K562 (cell line): ENCODE results near the gene TMC2. TPM values are rescaled to one million over a fixed set of nuclear protein-coding genes. Genes with fewer than 3 reads are reported as not detected.

Experiments used
- ATAC-seq: fragments of 200-7000 bp; cut with Tn5 transposase; 3 replicates; pipeline ENCODE4 v1.9.1; 2020; ENCODE audit warnings: moderate library complexity
- BruUV-seq: library from RNA; stranded (reverse); fragments of 400-500 nt; replicated peaks from 2 replicates; lab custom pipeline; 2021; lab: Mats Ljungman, UMichigan
- CTCF ChIA-PET: fragments of 300-600 bp; formaldehyde crosslinking; extraction: SDS; loops from one replicate; lab custom pipeline; 2021; ENCODE audit warnings: low intra/inter-chr PET ratio; lab: Yijun Ruan, JAX
- POLR2A ChIA-PET: fragments of 300-600, 350-650 bp; sonication (Branson Sonifier 250); formaldehyde crosslinking; extraction: SDS; loops from one replicate; lab custom pipeline; 2021; ENCODE audit warnings: antibody characterized with exemption, inconsistent platforms; lab: Yijun Ruan, JAX
- DNase-seq, 4 experiments: peaks; one replicate each; pipeline versions ENCODE4 v3.0.0 to v3.0.0-alpha.2; 2011 to 2018; ENCODE audit warnings: low spot score in 3 of 4, mixed read lengths in 3 of 4; ENCODE audit errors: extremely low read depth in 1 of 4
- FAIRE-seq: peaks from 2 replicates; lab custom pipeline; 2011; peaks lifted over from hg19 to GRCh38; lab: Jason Lieb, UNC
- H2AFZ ChIP-seq: 2 replicates; pipeline ENCODE4 v1.6.0; 2011; ENCODE audit warnings: low read depth, low read length, control low read depth, inconsistent platforms
- H3K27ac ChIP-seq: fragments of 200-600 bp; 3 replicates; pipeline ENCODE4 v1.8.0; 2011; ENCODE audit warnings: low read depth, mild to moderate bottlenecking, control low read depth, inconsistent platforms, low read length, moderate library complexity, mixed read lengths; ENCODE audit errors: extremely low read depth
- H3K27me3 ChIP-seq, 2 experiments: fragments of 300-600 bp in 1 of 2; 2 replicates in 1 of 2; 3 replicates in 1 of 2; pipeline versions ENCODE4 v1.6.0 to v1.8.0; 2011; ENCODE audit warnings: inconsistent platforms in 2 of 2, low read length in 2 of 2, mild to moderate bottlenecking in 1 of 2, mixed read lengths in 1 of 2, moderate library complexity in 1 of 2; ENCODE audit not compliant: control insufficient read depth in 2 of 2, insufficient read depth in 2 of 2
- H3K36me3 ChIP-seq: fragments of 300-600 bp; 3 replicates; pipeline ENCODE4 v1.8.0; 2011; ENCODE audit warnings: mild to moderate bottlenecking, low read length, inconsistent platforms; ENCODE audit not compliant: control insufficient read depth, insufficient read depth
- H3K4me1 ChIP-seq, 2 experiments: fragments of 200-600 bp in 1 of 2; replicated peaks in 1 of 2; 2 replicates in 1 of 2; 3 replicates in 1 of 2; pipeline versions ENCODE4 v1.5.1 to v1.8.0; 2011; ENCODE audit warnings: inconsistent platforms in 2 of 2, low read length in 2 of 2, mild to moderate bottlenecking in 1 of 2, mixed read lengths in 1 of 2, moderate library complexity in 1 of 2; ENCODE audit not compliant: control insufficient read depth in 2 of 2, insufficient read depth in 2 of 2
- H3K4me2 ChIP-seq: 2 replicates; pipeline ENCODE4 v1.6.1; 2011; ENCODE audit warnings: low read length, control low read depth, inconsistent platforms, mixed read lengths; ENCODE audit not compliant: insufficient read depth
- H3K4me3 ChIP-seq: fragments of 200-600 bp; sonication (generic), shearing (Covaris generic); 2 replicates; pipeline ENCODE4 v1.5.1; 2016; ENCODE audit warnings: control low read depth, inconsistent platforms
- H3K79me2 ChIP-seq: fragments of 200-600 bp; 3 replicates; pipeline ENCODE4 v1.8.0; 2011; ENCODE audit warnings: low read length, inconsistent platforms; ENCODE audit not compliant: control insufficient read depth, insufficient read depth
- H3K9ac ChIP-seq, 2 experiments: 2 replicates each; pipeline versions ENCODE4 v1.6.0 to v1.6.1; 2011; ENCODE audit warnings: low read depth in 2 of 2, low read length in 2 of 2, control low read depth in 1 of 2, inconsistent platforms in 1 of 2, mild to moderate bottlenecking in 1 of 2, mixed read lengths in 1 of 2; ENCODE audit not compliant: insufficient read depth in 1 of 2
- H3K9me1 ChIP-seq: one replicate; pipeline ENCODE4 v1.6.0; 2011; ENCODE audit warnings: inconsistent platforms, mild to moderate bottlenecking, low read length, moderate library complexity; ENCODE audit not compliant: control insufficient read depth, insufficient read depth
- H3K9me3 ChIP-seq: replicated peaks from 2 replicates; pipeline ENCODE4 v1.5.1; 2011; ENCODE audit warnings: low read depth, low read length, inconsistent platforms; ENCODE audit not compliant: control insufficient read depth, insufficient read depth
- H4K20me1 ChIP-seq: replicated peaks from 2 replicates; pipeline ENCODE4 v1.6.1; 2011; ENCODE audit warnings: low read length, inconsistent platforms, mixed read lengths; ENCODE audit not compliant: control insufficient read depth, insufficient read depth
- CBFB ChIP-seq: sonication (generic); formaldehyde crosslinking; IDR thresholded peaks from 2 replicates; pipeline ENCODE4 v1.4.0; 2020; ENCODE audit warnings: mild to moderate bottlenecking, missing genetic modification reagents
- FOSL1 ChIP-seq: fragments of 200-800 bp; sonication (Bioruptor generic); conservative IDR thresholded peaks from 2 replicates; pipeline ENCODE4 v1.6.1; 2016; ENCODE audit warnings: missing genetic modification characterization, missing compliant biosample characterization
- KDM5B ChIP-seq: fragments of 200-600 bp; sonication (generic); IDR thresholded peaks from 2 replicates; pipeline ENCODE4 v1.6.1; 2012; ENCODE audit warnings: low read depth, mild to moderate bottlenecking, moderate library complexity, low read length, control low read depth, inconsistent platforms; ENCODE audit not compliant: insufficient replicate concordance
- NKRF ChIP-seq: fragments of 450-650 bp; IDR thresholded peaks from 2 replicates; pipeline ENCODE4 v1.6.1; 2016; ENCODE audit warnings: borderline replicate concordance
- SMAD1 ChIP-seq: fragments of 150-350 bp; IDR thresholded peaks from 2 replicates; pipeline ENCODE4 v1.6.1; 2014; ENCODE audit warnings: low read length, low read depth; ENCODE audit not compliant: partially characterized antibody
- ZNF785 ChIP-seq: fragments of 250-450 bp; sonication (Bioruptor Pico); IDR thresholded peaks from 2 replicates; pipeline ENCODE4 v1.4.0; 2020; ENCODE audit warnings: mild to moderate bottlenecking
- WGBS: fragments of 100-300 bp; shearing (Covaris generic); methylation state at CpG from one replicate; pipeline ENCODE4 v1.1.6; 2016; ENCODE audit warnings: low coverage, mixed read lengths; ENCODE audit not compliant: insufficient coverage; ENCODE audit errors: missing lambda C conversion rate; 5-methylcytosine and 5-hydroxymethylcytosine counted together
- in situ Hi-C: fragments of 300-500 bp; cut with MboI; formaldehyde crosslinking; loops from 4 replicates; pipeline ENCODE4 v1.15.0; 2018; ENCODE audit warnings: inconsistent platforms, mixed read lengths
- intact Hi-C: fragments of 100-400 bp; cut with micrococcal nuclease; formaldehyde crosslinking; loops from 2 replicates; pipeline ENCODE4 v1.14.2; 2022
- polyA plus RNA-seq, 8 experiments: library from polyadenylated mRNA; depleted of rRNA in 4 of 8; stranded (reverse) in 5 of 8; unstranded in 3 of 8; fragments of >200 nt; fragmentation: Nextera tagmentation in 2 of 8; fragmentation: Illumina TruSeq in 1 of 8; extraction: Ambion mirVana in 2 of 8; extraction: Trizol in 1 of 8; gene quantifications; 2 replicates each; pipeline versions ENCODE4 v1.2.1 to v1.2.3, GENCODE V29; 2011 to 2014; ENCODE audit warnings: inconsistent platforms in 1 of 8, missing spikeins in 1 of 8
- total RNA-seq, 7 experiments: library from RNA; depleted of rRNA in 6 of 7; stranded (reverse); fragments of >200 nt in 6 of 7; fragmentation: Illumina TruSeq in 2 of 7; extraction: Trizol in 2 of 7; gene quantifications; 2 replicates each; pipeline versions ENCODE4 v1.2.1 to v1.2.3, GENCODE V29; 2011 to 2021; ENCODE audit warnings: low replicate concordance in 1 of 7
- TF ChIP-seq, protein P1 (sequence below): sonication (generic); formaldehyde crosslinking; IDR thresholded peaks from 2 replicates; pipeline ENCODE4 v1.9.0; 2022; ENCODE audit warnings: mild to moderate bottlenecking, missing genetic modification reagents

Gene TMC2
- total and polyA plus RNA-seq, 9 of the 15 experiments (the other 6 are each of a cell fraction or from before 2014, with no cell fraction given), result not detected

GRCh38 chr20:2619337-2619736, 83.0 kb downstream of the TMC2 start (continued):
- TF ChIP-seq NKRF (no peak), ZNF785 (CRISPR knock-in tag) (no peak)
- TF ChIP-seq, protein P1, sequence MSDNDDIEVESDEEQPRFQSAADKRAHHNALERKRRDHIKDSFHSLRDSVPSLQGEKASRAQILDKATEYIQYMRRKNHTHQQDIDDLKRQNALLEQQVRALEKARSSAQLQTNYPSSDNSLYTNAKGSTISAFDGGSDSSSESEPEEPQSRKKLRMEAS (CRISPR knock-in tag), result no peak

DNA sequence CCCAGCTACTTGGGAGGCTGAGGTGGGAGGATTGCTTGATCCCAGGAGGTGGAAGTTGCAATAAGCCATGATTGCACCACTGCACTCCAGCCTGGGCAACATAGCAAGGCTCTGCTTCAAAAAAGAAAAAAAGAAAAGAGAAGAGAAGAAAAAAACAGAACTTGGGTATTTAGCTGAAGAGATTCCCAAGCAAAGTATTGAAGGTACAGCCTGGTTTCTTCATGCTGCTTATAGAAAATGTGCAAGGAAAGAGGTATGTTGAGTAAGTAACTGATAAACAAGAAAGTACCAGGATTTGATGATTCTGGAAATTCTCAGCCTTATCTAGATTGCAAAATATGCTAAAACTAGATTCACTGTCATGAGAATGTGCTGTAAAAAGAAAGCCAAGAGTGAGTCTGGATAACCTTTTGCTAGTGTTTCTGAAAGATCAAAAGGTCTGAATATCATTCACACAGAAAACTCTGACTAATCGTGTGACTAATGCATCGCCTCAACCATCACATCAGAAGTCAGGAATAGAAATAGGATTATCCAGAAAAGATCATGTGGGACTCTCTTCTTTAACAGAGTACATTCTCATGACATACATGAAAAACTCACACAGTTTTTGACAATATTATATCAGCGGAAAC, 83.7 kb downstream of the TMC2 start:
- no peaks in the 10 kb centered on the region for H3K9me1 ChIP-seq
- DNase-seq (no peak), ATAC-seq (no peak), FAIRE-seq (no peak)
- H3K79me2 ChIP-seq, result no peaks in the 10 kb centered on the region
- no peak overlapping the region for H3K4me3 ChIP-seq
- no peak overlapping the region for H3K9ac ChIP-seq
- H2AFZ ChIP-seq, result no peak overlapping the region
- CTCF ChIA-PET, result no interaction called here
- H3K27me3 ChIP-seq, result peaks cover 23 to 27% of the 10 kb centered on the region in 2 experiments
- POLR2A ChIA-PET, result no interaction called here
- no TSS peak for BruUV-seq
- no peaks in the 10 kb centered on the region for H3K36me3 ChIP-seq
- H4K20me1 ChIP-seq, result no peaks in the 10 kb centered on the region
- in situ Hi-C loops (no loop called here), intact Hi-C loops (no loop called here)
- no peaks in the 10 kb centered on the region for H3K4me1 ChIP-seq
- H3K9me3 ChIP-seq, result no peaks in the 10 kb centered on the region
- WGBS, result 0% methylated on average over 3 of the region's 3 CpGs
- H3K27ac ChIP-seq, result no peak overlapping the region
- TF ChIP-seq CBFB (CRISPR knock-in tag) (no peak), FOSL1 (peak; percentile 53), SMAD1 (no peak), KDM5B (no peak)
- no peak overlapping the region for H3K4me2 ChIP-seq
